HG03066 (cell line): ENCODE measurements around the gene NHERF1.

Source experiments
- ATAC-seq: cut with Tn5 transposase; IDR thresholded peaks from one replicate; pipeline ENCODE4 v1.9.1; 2021; ENCODE audit warnings: low read depth; ENCODE audit not compliant: unreplicated experiment

Gene NHERF1

DNA sequence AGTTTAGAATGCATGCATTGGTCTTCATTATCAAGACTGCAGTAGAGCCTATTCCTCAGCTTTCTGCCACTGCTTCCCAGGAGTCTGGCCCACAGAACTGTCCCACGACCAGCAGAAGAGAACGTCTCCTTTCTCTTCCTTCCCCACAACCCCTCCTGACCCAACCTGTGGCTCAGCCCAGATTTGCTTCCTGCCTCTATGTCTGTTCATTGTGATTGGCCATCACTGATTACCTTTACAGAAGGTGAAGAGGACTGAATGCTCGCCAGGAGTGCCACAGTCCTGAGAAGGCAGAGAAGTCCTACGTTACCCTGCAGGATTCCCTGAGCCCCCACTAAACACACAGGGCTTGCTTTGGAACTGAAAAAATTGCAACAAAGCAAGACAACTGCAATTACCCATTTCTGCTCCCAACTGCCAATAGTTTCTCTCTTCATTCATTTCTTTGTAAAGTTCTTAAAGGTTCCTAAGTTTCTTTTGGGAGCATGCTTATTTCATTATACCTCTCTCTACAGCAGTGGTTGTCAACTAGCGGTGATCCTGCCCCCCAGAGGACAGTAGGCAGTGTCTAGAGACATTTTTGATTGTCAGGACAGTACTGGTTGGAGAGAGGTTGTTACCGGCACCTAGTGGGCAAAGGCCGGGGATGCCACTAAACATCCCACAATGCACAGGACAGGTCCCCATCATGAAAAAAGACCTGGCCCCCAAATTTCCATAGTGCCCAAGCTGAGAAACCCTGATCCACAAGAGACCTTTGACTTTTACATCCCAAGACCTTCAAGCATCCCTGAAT is 32.2 kb downstream of the NHERF1 start:
- ATAC-seq = no peak

DNA sequence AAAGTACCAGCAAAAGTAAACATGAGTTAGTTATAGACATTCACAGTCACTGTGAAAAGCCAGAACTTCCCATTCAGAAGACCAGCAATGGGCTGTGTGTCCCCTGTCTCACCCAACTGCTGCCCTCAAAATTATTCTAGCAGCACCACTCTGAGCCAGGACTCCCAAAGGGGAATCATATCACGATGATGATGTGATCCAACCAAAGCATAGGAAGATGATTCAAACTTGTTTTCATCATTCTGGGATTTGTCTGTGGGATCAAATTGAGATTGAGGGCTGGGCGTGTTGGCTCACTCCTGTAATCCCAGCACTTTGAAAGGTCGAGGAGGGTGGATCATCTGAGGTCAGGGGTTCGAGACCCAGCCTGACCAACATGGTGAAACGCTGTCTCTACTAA is 34.1 kb downstream of the NHERF1 start:
- no peak for ATAC-seq

DNA sequence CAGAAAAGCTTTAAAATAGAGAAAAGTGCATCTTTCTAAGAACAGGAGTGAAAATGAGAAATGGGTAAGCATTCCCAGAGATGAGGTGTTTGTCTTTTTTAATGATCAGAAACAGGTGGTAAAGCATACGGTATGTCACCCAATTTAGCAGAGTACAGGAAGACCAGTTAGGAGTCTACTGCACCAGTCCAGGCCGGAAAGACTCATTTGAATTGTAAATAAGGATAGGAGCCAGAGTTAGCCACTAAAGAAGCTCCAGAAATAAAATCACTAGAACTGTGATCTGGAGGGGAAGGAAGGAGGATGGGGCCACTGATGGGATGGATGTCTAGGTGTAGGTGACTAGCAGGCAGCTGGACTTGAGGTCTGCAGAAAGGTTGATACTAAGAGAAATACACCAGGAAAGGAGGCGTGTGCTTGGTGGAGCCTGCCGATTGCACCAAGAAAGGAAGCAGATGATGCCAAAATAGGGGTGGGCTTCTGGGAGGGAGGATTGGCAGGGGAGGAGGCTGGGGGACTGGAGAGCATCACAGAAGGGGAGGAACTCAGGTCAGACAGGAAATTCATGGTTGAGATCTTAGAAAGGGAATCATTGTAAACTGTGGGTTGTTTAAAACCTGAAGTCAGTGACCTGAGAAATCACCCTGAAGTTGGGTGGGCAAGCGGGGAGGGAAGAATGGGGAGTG is 35.8 kb downstream of the NHERF1 start:
- ATAC-seq = no peak

DNA sequence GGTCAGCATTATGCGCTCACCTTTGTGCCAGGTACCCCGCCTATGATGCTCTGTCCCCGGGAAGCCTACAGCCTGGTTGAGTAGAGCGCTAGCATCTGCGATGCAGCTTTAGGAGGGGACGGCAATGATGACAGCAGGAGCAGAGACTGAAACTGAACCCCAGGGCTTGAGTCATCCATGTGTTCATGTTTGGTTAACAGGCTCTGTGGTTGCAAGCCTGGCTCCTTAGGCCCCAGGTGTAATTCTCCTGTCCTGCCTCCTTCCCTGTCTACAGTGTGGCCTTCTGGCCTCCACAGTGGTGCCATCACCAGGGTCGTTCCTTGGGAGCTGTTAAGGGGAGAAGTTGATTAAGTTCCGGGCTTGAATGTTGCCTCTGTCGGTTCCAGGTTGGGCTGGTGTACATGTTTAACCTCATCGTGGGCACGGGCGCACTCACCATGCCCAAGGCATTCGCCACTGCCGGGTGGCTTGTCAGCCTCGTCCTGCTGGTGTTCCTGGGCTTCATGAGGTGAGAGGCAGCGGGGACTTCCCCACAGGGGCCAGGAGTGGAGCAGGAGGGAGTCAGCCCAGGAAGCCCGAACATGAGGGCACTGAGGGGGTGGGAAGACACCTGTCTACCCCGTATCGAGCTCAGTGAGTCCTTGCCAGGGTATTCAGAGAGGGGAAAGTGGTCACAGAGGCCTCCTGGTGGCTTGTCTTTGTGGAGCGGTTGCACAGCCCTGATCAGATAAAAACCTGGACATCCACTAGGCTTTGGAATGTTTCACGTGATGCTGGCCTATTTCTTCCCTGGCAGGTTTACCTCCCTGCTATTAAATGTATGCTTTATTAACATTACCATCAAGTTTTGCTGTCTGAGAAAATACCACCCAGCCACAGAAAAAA is 36.9 kb downstream of the NHERF1 start:
- ATAC-seq = no peak

DNA sequence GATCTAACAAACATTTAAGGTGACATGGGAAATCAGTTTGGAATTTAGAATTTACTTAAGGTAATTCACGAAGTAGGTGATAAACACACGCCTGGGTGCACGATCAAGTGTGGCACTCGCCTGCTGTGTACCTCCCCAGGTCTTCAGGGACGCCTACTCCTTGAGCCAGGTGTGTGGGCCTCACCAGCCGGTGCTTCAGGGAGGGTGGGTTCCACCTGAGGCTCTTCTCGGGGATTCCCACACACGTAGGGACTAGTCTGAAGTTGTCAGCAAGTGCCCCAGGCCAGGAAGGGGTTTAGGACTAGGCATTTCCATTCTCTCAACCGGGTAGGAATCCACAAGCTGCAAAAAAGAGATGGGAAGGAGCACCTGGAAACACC is 37.5 kb downstream of the NHERF1 start:
- no peak for ATAC-seq

DNA sequence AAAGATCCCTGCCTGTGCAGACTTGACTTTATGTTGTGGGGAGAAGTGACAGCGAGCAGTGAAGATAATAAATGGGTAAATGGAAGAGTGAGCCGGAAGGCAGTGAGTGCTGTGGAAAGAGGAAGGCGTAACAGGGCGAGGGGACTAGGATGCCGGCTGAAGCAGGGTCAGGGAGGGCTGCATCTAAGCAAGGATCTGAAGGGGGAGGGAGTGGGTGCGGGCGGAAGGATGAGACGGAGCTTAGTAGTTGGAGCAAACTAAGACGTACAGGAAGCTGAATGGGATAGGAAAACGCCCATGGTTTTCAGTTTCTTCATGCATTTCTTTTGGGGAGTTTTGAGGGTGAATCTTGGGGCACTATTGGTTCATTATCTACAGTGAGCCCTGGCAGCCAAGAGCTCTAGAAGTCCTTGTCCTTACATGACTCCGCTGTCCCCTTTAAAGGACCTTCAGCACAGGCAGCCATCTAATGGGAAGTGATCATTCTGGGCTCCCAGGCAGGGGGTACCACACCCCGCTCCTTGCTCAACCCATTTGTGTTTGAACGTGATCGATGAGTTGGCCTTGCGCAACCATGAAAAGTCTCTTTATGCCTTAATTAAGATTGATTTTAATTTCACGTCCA is 38.1 kb downstream of the NHERF1 start:
- ATAC-seq = no peak

DNA sequence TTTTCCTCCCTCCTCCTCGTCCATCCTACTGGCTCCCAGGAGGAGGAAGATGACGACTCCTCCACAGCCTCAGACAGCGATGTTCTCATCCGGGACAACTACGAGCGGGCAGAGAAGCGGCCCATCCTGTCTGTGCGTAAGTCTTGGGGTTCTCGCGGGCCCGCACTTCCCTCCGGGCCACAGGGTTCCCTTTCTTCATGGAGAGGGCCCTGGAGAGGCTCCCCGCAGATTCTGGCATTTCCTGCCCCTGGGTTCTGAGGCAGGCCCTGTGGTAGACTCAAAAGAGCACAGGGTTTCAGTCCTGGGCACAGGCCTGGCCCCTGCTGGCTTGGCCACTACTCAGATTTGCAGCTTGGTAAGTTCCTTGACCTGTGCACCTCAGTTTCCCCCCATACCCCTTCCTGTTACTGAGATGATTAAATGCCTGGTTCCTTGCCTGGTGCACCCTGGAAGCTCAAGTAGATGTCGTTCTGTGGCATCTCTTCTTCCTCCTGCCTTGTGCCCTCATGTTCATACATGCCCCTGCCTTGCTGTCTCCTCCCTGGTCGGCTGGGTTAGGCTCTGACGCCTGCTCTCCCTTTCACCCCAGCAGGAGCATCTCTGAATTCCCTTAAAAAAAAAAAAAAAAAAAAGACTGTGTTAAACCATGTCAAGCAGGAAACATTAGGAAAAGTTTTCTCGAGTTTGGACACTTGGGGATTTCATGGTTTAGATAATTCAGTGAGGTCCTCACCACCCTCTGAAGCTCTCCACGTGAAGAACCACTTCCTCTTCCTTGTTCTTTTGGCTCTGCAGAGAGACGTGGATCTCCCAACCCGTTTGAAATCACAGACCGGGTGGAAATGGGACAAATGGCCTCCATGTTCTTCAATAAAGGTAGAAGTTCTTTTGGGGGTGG is 42.0 kb downstream of the NHERF1 start:
- ATAC-seq = no peak

DNA sequence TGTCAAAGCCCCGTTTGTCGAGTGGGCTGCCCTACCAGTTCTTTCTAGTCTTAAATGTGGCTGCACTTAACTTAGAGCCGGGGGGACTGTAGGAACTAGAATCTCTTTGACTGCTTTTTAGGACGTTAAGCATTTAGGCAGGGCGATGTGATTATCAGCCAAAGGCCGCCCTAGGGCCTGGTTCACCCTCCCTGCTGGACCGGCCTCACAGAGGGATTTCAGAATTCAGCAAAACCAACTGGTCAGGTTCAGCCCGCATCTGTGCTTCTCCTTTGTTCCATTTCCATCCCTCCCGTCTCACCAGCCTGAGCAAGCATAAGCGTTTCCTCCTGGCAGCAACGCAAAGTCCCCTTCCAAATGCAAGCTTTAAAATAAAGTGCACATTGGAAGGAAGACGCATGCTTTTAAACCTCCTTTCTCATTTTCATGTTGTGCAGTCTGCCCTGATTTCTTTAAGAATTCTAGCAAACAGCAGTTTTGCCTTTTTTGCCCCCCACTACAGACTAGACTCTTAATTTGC is 44.2 kb downstream of the NHERF1 start:
- no peak for ATAC-seq

DNA sequence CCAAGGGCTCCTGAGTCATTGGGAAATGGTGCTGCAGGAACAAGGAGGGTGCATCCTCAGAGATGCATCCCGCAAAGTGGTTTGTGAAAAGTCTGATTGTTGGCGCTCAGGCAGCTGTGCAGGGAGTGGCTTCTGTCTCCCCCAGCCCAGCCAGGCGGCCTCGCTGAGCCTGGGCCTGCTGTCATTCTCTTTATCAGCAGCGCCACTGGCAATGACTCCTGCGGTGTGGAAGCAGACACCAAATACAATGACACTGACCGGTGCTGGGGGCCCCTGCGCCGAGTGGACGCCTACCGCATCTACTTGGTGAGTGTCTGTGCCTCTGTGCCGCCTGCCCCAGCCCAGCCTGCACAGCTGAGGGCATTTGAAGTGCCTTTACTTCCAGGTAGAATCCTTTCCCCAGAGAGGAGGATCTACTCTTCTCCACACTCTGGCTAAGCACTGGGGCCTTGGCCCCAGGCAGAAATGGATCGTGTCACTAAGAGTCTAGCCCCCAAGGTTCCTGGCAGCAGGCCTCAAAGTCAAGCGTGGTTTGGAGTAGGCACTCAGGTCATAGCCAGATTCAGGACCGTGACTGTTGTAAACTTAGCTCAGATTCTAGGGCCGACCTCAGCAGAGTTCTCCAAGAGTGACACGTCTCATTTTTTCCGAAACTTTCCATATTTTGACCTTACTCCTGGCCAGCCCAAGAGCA is 47.0 kb downstream of the NHERF1 start:
- ATAC-seq = no peak

DNA sequence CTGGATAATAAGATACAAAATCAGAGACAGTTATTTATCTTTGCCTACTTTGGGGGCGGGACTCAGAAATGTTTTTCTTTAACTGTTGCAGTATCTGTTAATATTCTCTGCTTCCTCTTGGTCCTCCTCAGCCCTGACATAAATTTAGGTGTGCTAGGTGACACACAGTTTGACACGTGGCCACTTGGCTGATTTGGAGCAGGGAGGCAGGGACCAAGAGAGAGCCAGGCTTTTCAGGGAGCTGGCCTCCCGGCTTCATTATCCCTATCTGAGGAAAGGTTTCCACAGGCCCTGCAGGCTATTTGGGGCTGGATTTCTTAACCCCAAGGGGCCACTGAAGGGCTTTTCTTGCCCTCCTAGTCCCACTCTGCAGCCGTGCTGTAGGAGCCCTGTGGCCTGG is 47.8 kb downstream of the NHERF1 start:
- ATAC-seq = no peak

DNA sequence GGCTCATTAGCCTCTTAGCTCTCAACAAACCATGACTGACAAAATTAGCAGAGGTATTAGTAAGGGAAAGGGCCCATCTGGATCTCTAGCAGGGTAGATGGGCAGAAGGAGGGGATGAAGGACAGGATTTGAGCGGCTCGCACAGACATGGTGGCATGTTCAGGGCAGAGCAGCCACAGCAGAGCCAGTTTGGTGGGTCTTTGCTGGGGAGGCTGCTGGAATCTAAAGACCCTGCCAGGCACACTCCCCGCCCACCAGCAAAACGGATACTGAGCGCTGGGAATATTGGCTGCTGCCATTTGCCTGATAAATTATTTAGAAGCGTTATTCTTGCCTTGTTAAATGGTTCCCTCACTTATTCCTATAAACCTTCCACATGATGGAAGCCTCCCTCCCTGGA is 48.4 kb downstream of the NHERF1 start:
- ATAC-seq = no peak

DNA sequence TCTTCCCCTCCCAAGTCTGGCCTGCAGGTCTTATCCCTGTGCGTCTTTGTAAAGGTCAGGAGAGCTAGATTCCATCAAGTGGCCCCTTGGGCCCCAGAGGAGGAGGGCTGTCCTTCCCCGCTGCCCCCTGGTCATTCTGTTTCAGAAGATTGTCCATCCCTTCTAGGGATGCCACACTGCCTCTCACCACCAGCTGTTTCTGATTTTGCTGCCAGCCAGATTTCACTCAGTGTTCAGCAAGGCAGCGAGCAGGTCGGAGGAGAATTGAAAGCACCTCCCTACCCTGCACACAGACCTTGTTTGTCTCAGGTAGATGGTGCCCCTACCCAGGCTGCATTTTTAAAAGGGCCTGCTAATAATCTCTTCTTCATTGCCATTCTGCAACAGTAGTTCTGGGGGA is 49.4 kb downstream of the NHERF1 start:
- ATAC-seq = no peak

DNA sequence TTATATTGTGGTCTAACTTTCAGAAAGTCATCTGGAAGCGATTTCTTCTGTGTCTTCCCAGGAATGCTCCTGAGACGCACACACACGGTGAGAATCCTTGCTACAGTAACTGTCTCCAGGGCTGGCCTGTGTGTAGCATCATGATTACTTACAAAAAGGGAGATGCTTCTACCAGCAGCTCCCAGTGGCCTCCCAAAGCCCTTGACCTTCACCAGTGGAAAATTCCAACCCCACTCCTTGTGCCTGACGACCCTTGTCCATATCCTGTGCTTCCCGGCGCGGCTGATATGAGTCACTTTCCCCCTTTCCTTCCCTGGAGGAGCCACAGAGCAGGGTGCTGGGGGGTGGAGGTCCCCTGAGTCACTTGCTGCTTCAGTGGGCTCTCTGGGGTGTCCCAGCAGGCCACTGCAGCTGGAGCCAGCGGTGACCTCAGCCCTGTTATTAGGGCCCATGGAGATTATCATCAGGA is 49.8 kb downstream of the NHERF1 start:
- ATAC-seq = no peak

DNA sequence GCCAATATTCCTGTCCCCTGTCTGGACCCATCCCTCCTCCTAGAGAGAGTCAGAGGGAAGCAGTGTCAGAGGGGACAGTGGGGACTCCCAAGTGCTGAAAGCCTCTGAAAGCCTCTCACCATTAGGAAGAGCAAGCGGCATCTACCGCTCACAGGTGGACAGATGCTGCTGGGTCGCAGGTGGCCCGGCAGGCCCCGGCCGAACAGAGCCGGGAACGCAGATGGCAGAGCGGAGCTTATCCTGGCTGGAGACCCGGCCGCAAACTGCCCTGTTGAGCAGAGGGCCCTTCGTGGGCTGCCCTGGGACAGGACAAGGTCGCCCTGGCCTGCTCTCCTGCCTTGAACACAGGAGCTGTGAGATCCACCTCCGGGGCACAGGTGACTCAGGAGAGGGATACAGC is 50.7 kb downstream of the NHERF1 start:
- no peak for ATAC-seq

DNA sequence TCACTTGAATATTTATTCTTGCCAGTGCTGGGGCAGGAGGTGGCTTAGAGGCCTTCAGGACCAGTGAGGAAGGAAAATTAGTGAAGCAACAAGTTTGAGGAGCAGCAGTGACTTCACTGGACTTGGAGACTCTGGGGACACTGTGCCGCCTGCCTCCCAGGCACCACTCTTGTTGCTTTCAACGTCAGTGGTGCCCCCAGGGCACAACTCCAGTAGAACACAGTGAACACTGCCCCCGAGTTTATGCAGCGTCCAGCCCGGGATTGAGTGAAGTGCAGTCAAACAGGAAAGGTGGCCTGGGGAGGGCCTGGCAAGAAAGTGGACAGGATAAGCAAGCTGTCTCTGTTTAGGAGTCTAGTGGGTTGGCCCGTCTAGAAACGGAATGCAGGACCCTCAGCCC is 52.1 kb downstream of the NHERF1 start:
- no peak for ATAC-seq

DNA sequence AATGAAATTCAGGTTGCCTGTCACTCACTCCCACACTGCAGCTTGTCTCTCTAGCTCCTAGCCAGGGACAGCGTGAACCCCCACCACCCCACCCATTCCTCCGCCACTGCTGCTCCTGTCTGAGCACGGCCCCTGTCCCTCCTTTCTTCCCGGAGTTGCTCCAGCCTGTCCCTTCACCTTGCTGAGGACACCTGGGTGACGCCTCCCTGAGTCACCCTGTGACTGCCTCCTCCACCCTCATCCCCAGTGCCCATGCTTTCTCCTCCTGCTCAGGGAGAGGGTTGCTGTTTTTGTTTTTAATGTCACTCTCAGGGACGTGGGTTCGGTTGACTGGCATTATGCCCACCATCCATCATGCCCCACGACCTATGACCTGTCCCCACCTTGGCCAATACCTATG is 53.5 kb downstream of the NHERF1 start:
- no peak for ATAC-seq

DNA sequence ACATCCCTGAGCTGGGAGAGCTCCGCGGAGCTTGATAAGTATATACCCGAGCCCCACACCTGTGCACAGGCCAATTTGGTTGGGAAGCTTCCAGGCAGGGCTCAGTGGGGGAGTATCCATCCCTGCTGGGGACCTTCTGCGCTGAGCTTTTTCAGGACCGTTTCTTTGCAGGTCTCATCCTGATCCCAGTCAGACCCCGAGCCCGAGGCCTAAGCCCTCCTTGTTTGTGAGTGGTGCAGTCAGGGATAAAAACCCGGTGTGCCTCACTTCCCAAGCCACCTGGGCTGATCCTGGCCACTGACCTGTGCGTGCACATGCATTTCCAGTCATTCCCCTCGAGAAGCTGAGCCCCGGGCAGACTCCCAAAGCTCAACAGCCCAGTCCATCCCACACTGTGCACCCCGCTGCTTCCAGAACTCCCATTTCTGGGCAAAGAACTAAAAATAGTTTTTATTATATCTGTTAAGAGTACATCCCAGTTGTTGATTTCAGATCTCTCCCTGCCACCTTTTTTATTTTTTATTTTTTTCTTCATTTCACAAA is 55.0 kb downstream of the NHERF1 start:
- ATAC-seq = no peak

DNA sequence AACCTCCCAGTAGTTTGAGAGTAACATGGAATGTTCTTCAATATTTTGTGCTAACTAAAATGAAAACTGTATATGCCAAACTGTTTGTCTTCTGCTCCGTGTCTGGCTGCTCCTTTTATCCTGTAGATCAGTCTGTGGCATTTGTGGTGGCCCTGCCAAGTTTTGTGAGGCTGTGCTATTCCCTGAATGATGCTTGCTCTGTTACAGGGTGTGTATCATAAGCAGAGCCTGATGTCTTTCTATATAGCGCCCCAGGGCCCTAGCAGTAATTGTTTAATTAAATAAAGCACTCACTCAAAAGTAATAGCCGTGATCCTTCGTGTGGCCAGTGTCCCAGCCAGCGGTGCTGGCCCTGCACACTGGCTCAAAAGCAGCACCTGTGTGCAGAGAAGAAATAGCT is 55.5 kb downstream of the NHERF1 start:
- ATAC-seq = no peak

DNA sequence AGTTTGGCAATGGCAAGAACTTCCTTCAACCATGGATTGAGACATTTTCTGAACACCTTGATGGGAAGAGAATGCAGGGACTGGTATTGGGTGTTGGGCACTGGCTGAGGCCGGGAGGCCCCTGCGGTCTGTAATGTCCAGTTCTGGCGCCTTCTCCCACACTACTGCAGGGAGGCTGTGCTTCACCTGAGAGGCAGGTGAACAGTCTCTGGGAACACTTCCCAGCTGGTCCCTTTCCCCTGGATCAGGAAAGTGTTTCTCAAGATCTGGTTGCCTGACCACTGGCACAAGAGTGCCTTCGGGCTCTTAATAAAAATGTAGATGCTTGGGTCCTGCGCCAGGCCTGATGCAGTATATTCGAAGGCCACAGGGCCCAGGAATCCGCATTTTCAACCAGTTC is 56.3 kb downstream of the NHERF1 start:
- no peak for ATAC-seq
